DOHH2 (cell line): ENCODE measurements around the gene DPYD.

Experiments used
- H3F3A ChIP-seq: fragments of 200-600 bp; sonication (generic), shearing (Covaris generic); 2 replicates; pipeline ENCODE4 v1.6.0; 2016; ENCODE audit warnings: antibody characterized with exemption, mild to moderate bottlenecking; ENCODE audit not compliant: control insufficient read depth, insufficient read depth
- H3K27ac ChIP-seq: fragments of 200-600 bp; sonication (generic); 2 replicates; pipeline ENCODE4 v1.5.1; 2014; ENCODE audit warnings: low read depth, mild to moderate bottlenecking, low read length, moderate library complexity
- H3K27me3 ChIP-seq: fragments of 200-600 bp; sonication (generic); 2 replicates; pipeline ENCODE4 v1.6.1; 2014; ENCODE audit warnings: mild to moderate bottlenecking, low read length, mixed read lengths; ENCODE audit not compliant: control insufficient read depth
- H3K36me3 ChIP-seq: fragments of 200-600 bp; sonication (generic); 2 replicates; pipeline ENCODE4 v1.6.1; 2014; ENCODE audit warnings: mild to moderate bottlenecking, low read length, moderate library complexity, mixed read lengths; ENCODE audit not compliant: control insufficient read depth
- H3K4me1 ChIP-seq: fragments of 200-600 bp; sonication (generic); 2 replicates; pipeline ENCODE4 v1.6.1; 2014; ENCODE audit warnings: mild to moderate bottlenecking, low read length, mixed read lengths; ENCODE audit not compliant: control insufficient read depth
- H3K4me2 ChIP-seq: fragments of 200-600 bp; sonication (generic); 2 replicates; pipeline ENCODE4 v1.6.0; 2014; ENCODE audit warnings: mild to moderate bottlenecking, low read length, moderate library complexity
- H3K4me3 ChIP-seq: fragments of 200-600 bp; sonication (generic); 2 replicates; pipeline ENCODE4 v1.5.1; 2014; ENCODE audit warnings: mild to moderate bottlenecking, low read length, mixed read lengths
- H3K79me2 ChIP-seq: fragments of 200-600 bp; sonication (generic); 2 replicates; pipeline ENCODE4 v1.6.1; 2014; ENCODE audit warnings: mild to moderate bottlenecking, low read length, mixed read lengths; ENCODE audit not compliant: control insufficient read depth
- H3K9me2 ChIP-seq: fragments of 200-600 bp; sonication (generic); replicated peaks from 2 replicates; pipeline ENCODE4 v1.6.1; 2014; ENCODE audit warnings: mild to moderate bottlenecking, low read length, mixed read lengths; ENCODE audit not compliant: control insufficient read depth
- H3K9me3 ChIP-seq: fragments of 200-600 bp; sonication (generic); 2 replicates; pipeline ENCODE4 v1.6.1; 2014; ENCODE audit warnings: antibody characterized with exemption, low read length, mixed read lengths; ENCODE audit not compliant: control insufficient read depth, insufficient read depth
- H4K20me1 ChIP-seq: fragments of 200-600 bp; sonication (generic); 2 replicates; pipeline ENCODE4 v1.6.0; 2014; ENCODE audit warnings: low read depth, mild to moderate bottlenecking, antibody characterized with exemption, low read length, moderate library complexity; ENCODE audit not compliant: control insufficient read depth, insufficient read depth
- CTCF ChIP-seq: fragments of 200-600 bp; sonication (generic); IDR thresholded peaks from one replicate; pipeline ENCODE4 v1.5.1; 2014; ENCODE audit warnings: antibody characterized with exemption, mild to moderate bottlenecking, low read depth, low read length; ENCODE audit not compliant: poor library complexity, severe bottlenecking
- EZH2phosphoT487 ChIP-seq: fragments of 200-600 bp; sonication (generic); IDR thresholded peaks from 2 replicates; pipeline ENCODE4 v1.6.1; 2017; ENCODE audit warnings: borderline replicate concordance, mild to moderate bottlenecking, antibody characterized with exemption, low read length, moderate library complexity, mixed read lengths

The DPYD gene

DNA sequence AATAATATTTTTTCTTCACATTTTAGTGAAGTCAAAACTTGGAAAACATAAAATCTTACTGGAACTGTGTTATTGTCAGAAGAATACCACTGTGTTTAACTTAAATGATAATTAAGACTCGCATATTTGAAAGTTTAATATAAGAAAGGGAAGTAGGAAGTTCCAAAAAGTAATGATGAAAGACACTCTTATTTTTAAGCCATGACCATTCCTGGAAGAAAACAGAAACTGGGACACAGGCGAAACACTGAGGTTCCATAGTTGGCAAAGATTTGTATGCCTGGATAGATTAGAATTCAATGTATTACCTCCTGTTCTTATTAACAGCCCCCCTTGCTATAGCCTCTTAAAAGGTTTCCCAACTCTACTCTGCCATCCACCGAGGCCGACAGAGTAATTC lies 271.2 kb downstream of the DPYD start:
- no peak overlapping the region for H3K4me3 ChIP-seq
- no peaks in the 10 kb centered on the region for H3K9me2 ChIP-seq
- no peaks in the 10 kb centered on the region for H3K27me3 ChIP-seq
- H4K20me1 ChIP-seq = no peaks in the 10 kb centered on the region
- H3K27ac ChIP-seq = no peak overlapping the region
- no peaks in the 10 kb centered on the region for H3K9me3 ChIP-seq
- no peaks in the 10 kb centered on the region for H3F3A ChIP-seq
- H3K79me2 ChIP-seq = no peaks in the 10 kb centered on the region
- H3K4me2 ChIP-seq = no peak overlapping the region
- H3K36me3 ChIP-seq = no peaks in the 10 kb centered on the region
- TF ChIP-seq CTCF (no peak), EZH2phosphoT487 (no peak)
- H3K4me1 ChIP-seq = no peaks in the 10 kb centered on the region

GRCh38 chr1:97647776-97648175 lies 273.1 kb downstream of the DPYD start:
- Histone ChIP-seq H3K9me3 (no peaks in the 10 kb centered on the region), H3K27me3 (no peaks in the 10 kb centered on the region), H3K36me3 (no peaks in the 10 kb centered on the region), H3F3A (no peaks in the 10 kb centered on the region), H3K9me2 (no peaks in the 10 kb centered on the region), H3K4me3 (no peak overlapping the region), H3K4me2 (no peak overlapping the region), H3K79me2 (no peaks in the 10 kb centered on the region), H4K20me1 (no peaks in the 10 kb centered on the region), H3K27ac (no peak overlapping the region), H3K4me1 (no peaks in the 10 kb centered on the region)
- no peak for TF ChIP-seq CTCF
- TF ChIP-seq EZH2phosphoT487 = no peak

GRCh38 chr1:97646071-97646470 lies 274.8 kb downstream of the DPYD start:
- H3K4me1 ChIP-seq = no peaks in the 10 kb centered on the region
- no peaks in the 10 kb centered on the region for H3K9me2 ChIP-seq
- H3K27me3 ChIP-seq = no peaks in the 10 kb centered on the region
- H4K20me1 ChIP-seq = no peaks in the 10 kb centered on the region
- no peak overlapping the region for H3K4me2 ChIP-seq
- H3K79me2 ChIP-seq = no peaks in the 10 kb centered on the region
- no peaks in the 10 kb centered on the region for H3K36me3 ChIP-seq
- H3F3A ChIP-seq = no peaks in the 10 kb centered on the region
- no peaks in the 10 kb centered on the region for H3K9me3 ChIP-seq
- no peak overlapping the region for H3K4me3 ChIP-seq
- TF ChIP-seq CTCF = no peak
- TF ChIP-seq EZH2phosphoT487 = no peak
- no peak overlapping the region for H3K27ac ChIP-seq

GRCh38 chr1:97640677-97641076 lies 280.2 kb downstream of the DPYD start:
- H3F3A ChIP-seq = no peaks in the 10 kb centered on the region
- H3K9me3 ChIP-seq = no peaks in the 10 kb centered on the region
- H3K9me2 ChIP-seq = no peaks in the 10 kb centered on the region
- no peak for TF ChIP-seq CTCF
- no peak for TF ChIP-seq EZH2phosphoT487
- H3K36me3 ChIP-seq = no peaks in the 10 kb centered on the region
- H3K4me1 ChIP-seq = no peaks in the 10 kb centered on the region
- no peak overlapping the region for H3K4me2 ChIP-seq
- H4K20me1 ChIP-seq = no peaks in the 10 kb centered on the region
- no peak overlapping the region for H3K27ac ChIP-seq
- no peaks in the 10 kb centered on the region for H3K27me3 ChIP-seq
- H3K4me3 ChIP-seq = no peak overlapping the region
- no peaks in the 10 kb centered on the region for H3K79me2 ChIP-seq
